A549 (cell line): ENCODE measurements around the gene DCAF5. TPM values are rescaled to one million over a fixed set of nuclear protein-coding genes. Genes with fewer than 3 reads are reported as not detected.
A peak's percentile ranks its signal among the peaks of the same experiment; 100 is the strongest.

Experiments used
- ATAC-seq, 2 experiments: fragments of 200-7000 bp in 1 of 2; fragments of >200 bp in 1 of 2; cut with Nextera tagmentation in 1 of 2; cut with Tn5 transposase in 1 of 2; 3 replicates each; pipeline versions ENCODE4 v1.8.0 to v1.9.1; 2018 to 2020; ENCODE audit warnings: mild to moderate bottlenecking in 1 of 2, moderate library complexity in 1 of 2
- CTCF ChIA-PET: fragments of 300-600 bp; sonication (Branson Sonifier 250); formaldehyde crosslinking; extraction: SDS; loops from one replicate; lab custom pipeline; 2021; ENCODE audit warnings: antibody characterized with exemption, inconsistent platforms; lab: Yijun Ruan, JAX
- POLR2A ChIA-PET: fragments of 350-600 bp; formaldehyde crosslinking; extraction: SDS; loops from one replicate; lab custom pipeline; 2021; ENCODE audit warnings: antibody characterized with exemption, inconsistent platforms; lab: Yijun Ruan, JAX
- DNase-seq, 2 experiments: peaks; one replicate each; pipeline versions ENCODE4 v3.0.0 to v3.0.0-alpha.2; 2011 to 2016; ENCODE audit warnings: low read depth in 1 of 2, low spot score in 1 of 2
- FAIRE-seq: peaks from 2 replicates; lab custom pipeline; 2011; peaks lifted over from hg19 to GRCh38; lab: Jason Lieb, UNC
- H3K27ac ChIP-seq, 2 experiments: fragments of >200 bp; sonication (Bioruptor Twin); formaldehyde crosslinking; 3 replicates each; pipeline ENCODE4 v1.5.1; 2016 to 2017
- H3K4me1 ChIP-seq: fragments of >200 bp; sonication (Bioruptor Twin); formaldehyde crosslinking; 3 replicates; pipeline ENCODE4 v1.6.1; 2016
- H3K4me2 ChIP-seq: fragments of >200 bp; sonication (Bioruptor Twin); formaldehyde crosslinking; 3 replicates; pipeline ENCODE4 v1.6.1; 2016
- H3K4me3 ChIP-seq: fragments of >200 bp; sonication (Bioruptor Twin); formaldehyde crosslinking; 3 replicates; pipeline ENCODE4 v1.5.1; 2016
- H3K9me3 ChIP-seq: fragments of >200 bp; sonication (Bioruptor Twin); formaldehyde crosslinking; 3 replicates; pipeline ENCODE4 v1.6.1; 2016
- CBX8 ChIP-seq: fragments of 200-600 bp; sonication (generic); IDR thresholded peaks from 2 replicates; pipeline ENCODE4 v1.6.1; 2016
- CEBPB ChIP-seq, 2 experiments: fragments of >200 bp in 1 of 2; sonication (Bioruptor Twin) in 1 of 2; formaldehyde crosslinking in 1 of 2; IDR thresholded peaks; 2 replicates each; pipeline ENCODE4 v1.6.1; 2012 to 2016
- CHD4 ChIP-seq: fragments of 200-600 bp; sonication (generic); IDR thresholded peaks from 2 replicates; pipeline ENCODE4 v1.6.1; 2016; ENCODE audit warnings: antibody characterized with exemption, mild to moderate bottlenecking, borderline replicate concordance
- EP300 ChIP-seq, 2 experiments: fragments of >200 bp; sonication (Bioruptor Twin); formaldehyde crosslinking; IDR thresholded peaks; 2 replicates in 1 of 2; 3 replicates in 1 of 2; pipeline ENCODE4 v1.6.1; 2016 to 2017
- ESRRA ChIP-seq: fragments of 150-350 bp; IDR thresholded peaks from 2 replicates; pipeline ENCODE4 v1.6.1; 2014; ENCODE audit warnings: mild to moderate bottlenecking, low read length, borderline replicate concordance
- FOXS1 ChIP-seq: fragments of 250-450 bp; sonication (Bioruptor Pico); IDR thresholded peaks from 2 replicates; pipeline ENCODE4 v1.5.0; 2020; ENCODE audit warnings: mild to moderate bottlenecking, moderate library complexity
- HOXA7 ChIP-seq: fragments of 250-450 bp; sonication (Bioruptor Pico); IDR thresholded peaks from 2 replicates; pipeline ENCODE4 v1.5.0; 2020; ENCODE audit warnings: mild to moderate bottlenecking, moderate library complexity
- JUN ChIP-seq, 2 experiments: fragments of >200 bp; sonication (Bioruptor Twin); formaldehyde crosslinking; IDR thresholded peaks; 2 replicates in 1 of 2; 3 replicates in 1 of 2; pipeline ENCODE4 v1.6.1; 2016 to 2017
- JUNB ChIP-seq: fragments of >200 bp; sonication (Bioruptor Twin); formaldehyde crosslinking; IDR thresholded peaks from 2 replicates; pipeline ENCODE4 v1.6.1; 2016
- KDM1A ChIP-seq: fragments of 200-600 bp; sonication (generic); IDR thresholded peaks from 2 replicates; pipeline ENCODE4 v1.6.1; 2016; ENCODE audit warnings: low read depth, mild to moderate bottlenecking
- MAFK ChIP-seq: fragments of 450-650 bp; IDR thresholded peaks from 2 replicates; pipeline ENCODE4 v1.6.1; 2014; ENCODE audit not compliant: partially characterized antibody
- NPAS2 ChIP-seq: fragments of 250-450 bp; sonication (Bioruptor Pico); IDR thresholded peaks from 2 replicates; pipeline ENCODE4 v1.8.0; 2022; ENCODE audit warnings: mild to moderate bottlenecking, moderate library complexity, borderline replicate concordance
- POLR2AphosphoS2 ChIP-seq: conservative IDR thresholded peaks from 2 replicates; pipeline ENCODE4 v1.6.1; 2012; ENCODE audit warnings: low read length, improper control_type of control experiment, inconsistent platforms
- RARB ChIP-seq: fragments of 250-450 bp; sonication (Bioruptor Pico); IDR thresholded peaks from 2 replicates; pipeline ENCODE4 v1.8.0; 2021; ENCODE audit warnings: mild to moderate bottlenecking, moderate library complexity
- RNF2 ChIP-seq: fragments of 200-600 bp; sonication (generic); IDR thresholded peaks from 2 replicates; pipeline ENCODE4 v1.6.1; 2016; ENCODE audit warnings: low read depth, mild to moderate bottlenecking, antibody characterized with exemption, moderate library complexity, borderline replicate concordance
- SMC3 ChIP-seq: fragments of >200 bp; sonication (Bioruptor Twin); formaldehyde crosslinking; IDR thresholded peaks from 3 replicates; pipeline ENCODE4 v1.6.1; 2018; ENCODE audit warnings: inconsistent platforms
- SREBF2 ChIP-seq: fragments of 450-650 bp; IDR thresholded peaks from 2 replicates; pipeline ENCODE4 v1.6.1; 2014; ENCODE audit warnings: mild to moderate bottlenecking, moderate library complexity
- TFCP2L1 ChIP-seq: fragments of 250-450 bp; sonication (Bioruptor Pico); IDR thresholded peaks from 2 replicates; pipeline ENCODE4 v1.5.0; 2021; ENCODE audit warnings: mild to moderate bottlenecking
- TP53 ChIP-seq: fragments of 250-450 bp; sonication (Bioruptor Pico); IDR thresholded peaks from 2 replicates; pipeline ENCODE4 v1.5.0; 2021; ENCODE audit warnings: mild to moderate bottlenecking, moderate library complexity
- WGBS: methylation state at CpG from one replicate; pipeline ENCODE4 v1.1.6; 2017; ENCODE audit errors: missing lambda C conversion rate; 5-methylcytosine and 5-hydroxymethylcytosine counted together
- polyA plus RNA-seq, 4 experiments: library from polyadenylated mRNA; depleted of rRNA in 3 of 4; stranded (reverse); fragments of >200 nt; fragmentation: RNase III in 1 of 4; extraction: RNeasy Plus Mini Kit Qiagen cat#74134 plus additional on column Dnase treatment in 1 of 4; gene quantifications; 2 replicates in 3 of 4; 3 replicates in 1 of 4; pipeline ENCODE4 v1.2.3, GENCODE V29; 2011 to 2017
- TF ChIP-seq, protein P1 (sequence below): fragments of 450-650 bp; IDR thresholded peaks from 2 replicates; pipeline ENCODE4 v1.6.1; 2014; ENCODE audit warnings: antibody characterized with exemption
- TF ChIP-seq, protein P2 (sequence below): fragments of 200-600 bp; sonication (generic); IDR thresholded peaks from 2 replicates; pipeline ENCODE4 v1.6.1; 2016; ENCODE audit warnings: antibody characterized with exemption, mild to moderate bottlenecking, moderate library complexity

The DCAF5 gene
- polyA plus RNA-seq, 2 of the 4 experiments (the other 2 are of a cell fraction) = 14.3 to 23.7 TPM

DNA sequence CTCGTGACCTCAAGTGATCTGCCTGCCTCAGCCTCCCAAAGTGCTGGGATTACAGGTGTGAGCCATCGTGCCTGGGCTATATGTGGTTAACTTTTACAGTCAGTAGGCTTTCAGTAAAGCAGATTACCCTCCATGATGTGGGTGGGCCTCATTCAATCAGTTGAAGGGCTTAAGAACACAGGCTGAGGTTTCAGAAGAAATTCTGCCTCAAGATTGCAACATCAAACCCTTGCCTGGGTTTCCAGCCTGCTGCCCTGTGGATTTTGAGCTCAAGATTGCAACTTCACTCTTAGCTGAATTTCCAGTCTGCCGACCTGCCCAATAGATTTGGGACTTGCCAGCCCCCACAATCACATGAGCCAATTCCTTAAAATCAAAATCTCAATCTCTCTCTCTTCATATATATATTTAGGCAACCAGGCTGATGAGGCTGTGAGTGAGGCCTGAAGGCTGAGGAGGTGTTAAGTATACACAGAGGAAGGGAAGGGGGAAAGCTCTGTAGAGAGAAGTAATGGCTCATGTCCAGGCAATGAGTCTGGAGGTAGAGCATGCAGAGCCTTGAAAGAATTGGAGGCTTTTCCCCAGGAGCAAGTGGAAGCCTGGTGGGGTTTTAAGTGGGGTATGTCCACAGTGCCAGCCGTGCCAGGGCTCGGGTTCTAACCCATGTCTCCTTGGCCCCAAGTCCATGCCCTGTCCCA lies 140.5 kb downstream of the DCAF5 start:
- H3K4me2 ChIP-seq = no peak overlapping the region
- ATAC-seq (no peak), FAIRE-seq (no peak)
- WGBS = 73% methylated on average over 5 of the region's 5 CpGs
- CTCF ChIA-PET = interaction anchor here (0.8 to 1.6 kb wide), 6 partner anchors 10 to 101 kb away, joined by 3 to 5 read pairs (median 4); no protein-coding TSS in a partner anchor
- TF ChIP-seq CEBPB (IDR thresholded peaks at IDR 0.05) (0 out of 4 replicates have a peak, but pooled peaks of 1 of the 2 experiments have one; percentile 26), RNF2 (no peak), KDM1A (0 out of 2 replicates have a peak, but pooled peaks have one; percentile 49)
- TF ChIP-seq, protein P1, sequence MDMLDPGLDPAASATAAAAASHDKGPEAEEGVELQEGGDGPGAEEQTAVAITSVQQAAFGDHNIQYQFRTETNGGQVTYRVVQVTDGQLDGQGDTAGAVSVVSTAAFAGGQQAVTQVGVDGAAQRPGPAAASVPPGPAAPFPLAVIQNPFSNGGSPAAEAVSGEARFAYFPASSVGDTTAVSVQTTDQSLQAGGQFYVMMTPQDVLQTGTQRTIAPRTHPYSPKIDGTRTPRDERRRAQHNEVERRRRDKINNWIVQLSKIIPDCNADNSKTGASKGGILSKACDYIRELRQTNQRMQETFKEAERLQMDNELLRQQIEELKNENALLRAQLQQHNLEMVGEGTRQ = no peak
- TF ChIP-seq, all 56 proteins: peak for 2
- POLR2A ChIA-PET = no interaction called here
- H3K4me1 ChIP-seq = peaks cover 30% of the 10 kb centered on the region
- no peaks in the 10 kb centered on the region for H3K9me3 ChIP-seq
- H3K27ac ChIP-seq = peak overlapping the region in 1 of 2 experiments; percentile 11; a peak in 2 of 6 replicates
- H3K4me3 ChIP-seq = no peak overlapping the region
- no peak for DNase-seq

DNA sequence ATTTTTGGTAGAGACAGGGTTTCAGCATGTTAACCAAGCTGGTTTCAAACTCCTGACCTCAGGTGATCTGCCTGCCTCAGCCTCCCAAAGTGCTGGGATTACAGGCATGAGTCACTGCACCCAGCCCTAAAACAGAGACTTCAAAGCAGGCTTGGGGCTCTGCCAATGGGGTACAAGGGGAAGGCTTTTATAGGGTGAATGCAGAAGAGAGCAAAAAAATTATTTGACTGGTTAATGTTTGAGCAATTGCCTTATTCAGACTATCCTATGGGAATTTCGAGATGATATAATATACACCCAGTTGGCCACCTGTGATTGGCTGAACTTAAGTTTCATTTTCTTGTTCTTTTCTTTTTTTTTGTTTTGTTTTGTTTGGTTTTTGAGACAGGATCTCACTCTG lies 142.3 kb downstream of the DCAF5 start:
- Histone ChIP-seq H3K4me3 (no peak overlapping the region), H3K4me2 (peak overlapping the region; percentile 29; the same call in 2 of the 3 replicates), H3K4me1 (peaks cover 36% of the 10 kb centered on the region), H3K27ac (peak overlapping the region in 1 of 2 experiments; percentile 66; a peak in 2 of 6 replicates), H3K9me3 (no peaks in the 10 kb centered on the region)
- WGBS = 47% methylated on average over 1 of the region's 1 CpG
- FAIRE-seq (no peak), DNase-seq (peak in 1 of 2 experiments; percentile 31), ATAC-seq (peak in 1 of 2 experiments; percentile 4; a peak in 2 of 6 replicates)
- CTCF ChIA-PET = interaction anchor here (1.1 kb wide), 1 partner anchor 20 kb away, joined by 3 read pairs; no protein-coding TSS in a partner anchor
- TF ChIP-seq SMC3 (no peak), CBX8 (no peak), TP53 (CRISPR knock-in tag) (no peak), POLR2AphosphoS2 (no peak), EP300 (IDR thresholded peaks at IDR 0.05) (no peak), RARB (CRISPR knock-in tag) (no peak)
- POLR2A ChIA-PET = no interaction called here

DNA sequence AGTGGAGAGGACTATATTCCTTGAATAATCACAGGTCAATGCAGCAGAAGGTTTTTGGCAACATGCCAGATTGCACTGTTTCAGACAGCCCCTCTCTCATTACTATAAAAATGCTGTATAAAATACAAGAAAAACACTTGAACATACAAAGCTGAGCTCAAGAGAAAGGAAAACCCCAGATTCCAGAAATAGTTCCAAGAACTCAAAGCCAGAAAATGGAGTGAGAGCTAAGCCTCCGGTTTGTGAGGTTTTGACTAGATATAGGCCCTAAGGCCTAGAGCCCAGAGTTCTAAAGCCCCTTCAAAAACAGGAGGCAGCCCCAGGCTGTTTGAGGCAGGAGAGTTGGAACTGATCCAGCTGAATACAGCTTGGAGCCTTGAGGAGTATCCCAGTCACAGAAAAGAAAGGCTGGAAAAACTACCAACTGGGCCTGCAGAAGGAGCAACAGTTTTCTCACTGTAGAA lies 144.5 kb downstream of the DCAF5 start:
- ChIA-PET POLR2A (no interaction called here), CTCF (interaction anchor here (1.0 to 1.3 kb wide), 2 partner anchors 24 to 97 kb away, joined by 3 read pairs; no protein-coding TSS in a partner anchor)
- FAIRE-seq (no peak), DNase-seq (no peak), ATAC-seq (no peak)
- Histone ChIP-seq H3K4me1 (peaks cover 33% of the 10 kb centered on the region), H3K4me3 (no peak overlapping the region), H3K27ac (peak overlapping the region in 1 of 2 experiments; percentile 64; a peak in 2 of 6 replicates), H3K4me2 (no peak overlapping the region), H3K9me3 (no peaks in the 10 kb centered on the region)
- WGBS = 94% methylated on average over 1 of the region's 1 CpG
- TF ChIP-seq JUNB = no peak
- no peak for TF ChIP-seq SMC3
- no peak for TF ChIP-seq CHD4
- TF ChIP-seq FOXS1 = no peak

DNA sequence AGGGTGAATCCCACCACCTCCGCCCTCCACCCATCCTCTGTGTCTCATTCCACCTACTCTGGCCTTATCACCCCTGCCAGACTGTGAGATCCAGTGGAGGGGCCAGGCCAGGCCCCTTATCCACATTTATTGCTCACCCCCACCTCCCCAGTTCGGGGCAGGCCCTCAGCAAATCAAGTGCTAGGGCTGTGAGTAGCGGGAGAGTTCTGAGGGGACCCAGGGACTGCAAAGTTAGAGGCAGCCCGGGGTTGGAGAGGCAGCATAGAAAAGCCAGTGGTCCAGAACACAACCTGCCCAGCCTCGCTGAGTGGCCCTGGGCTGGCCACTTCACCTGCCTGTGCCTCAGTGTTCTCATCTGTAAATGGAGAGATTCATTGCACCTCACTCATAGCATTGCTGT lies 146.6 kb downstream of the DCAF5 start:
- ATAC-seq (peak in 1 of 2 experiments; percentile 10; a peak in 1 of 6 replicates), FAIRE-seq (no peak), DNase-seq (no peak)
- no peak overlapping the region for H3K4me3 ChIP-seq
- WGBS = 96% methylated on average over 5 of the region's 5 CpGs
- ChIA-PET CTCF (interaction anchor here (1.2 to 2.0 kb wide), 2 partner anchors 55 to 84 kb away, joined by 3 to 9 read pairs; no protein-coding TSS in a partner anchor), POLR2A (no interaction called here)
- peaks cover 32% of the 10 kb centered on the region for H3K4me1 ChIP-seq
- no peak overlapping the region; the same call in 2 of the 3 replicates for H3K4me2 ChIP-seq
- peak overlapping the region; percentile 14 to 67; a peak in 4 of 6 replicates for H3K27ac ChIP-seq
- TF ChIP-seq JUN (IDR thresholded peaks at IDR 0.05) (no peak), MAFK (no peak), ESRRA (no peak), EP300 (IDR thresholded peaks at IDR 0.05) (no peak), CHD4 (no peak), HOXA7 (no peak), TFCP2L1 (no peak), NPAS2 (CRISPR knock-in tag) (no peak), RNF2 (no peak), SREBF2 (no peak)
- TF ChIP-seq, protein P2, sequence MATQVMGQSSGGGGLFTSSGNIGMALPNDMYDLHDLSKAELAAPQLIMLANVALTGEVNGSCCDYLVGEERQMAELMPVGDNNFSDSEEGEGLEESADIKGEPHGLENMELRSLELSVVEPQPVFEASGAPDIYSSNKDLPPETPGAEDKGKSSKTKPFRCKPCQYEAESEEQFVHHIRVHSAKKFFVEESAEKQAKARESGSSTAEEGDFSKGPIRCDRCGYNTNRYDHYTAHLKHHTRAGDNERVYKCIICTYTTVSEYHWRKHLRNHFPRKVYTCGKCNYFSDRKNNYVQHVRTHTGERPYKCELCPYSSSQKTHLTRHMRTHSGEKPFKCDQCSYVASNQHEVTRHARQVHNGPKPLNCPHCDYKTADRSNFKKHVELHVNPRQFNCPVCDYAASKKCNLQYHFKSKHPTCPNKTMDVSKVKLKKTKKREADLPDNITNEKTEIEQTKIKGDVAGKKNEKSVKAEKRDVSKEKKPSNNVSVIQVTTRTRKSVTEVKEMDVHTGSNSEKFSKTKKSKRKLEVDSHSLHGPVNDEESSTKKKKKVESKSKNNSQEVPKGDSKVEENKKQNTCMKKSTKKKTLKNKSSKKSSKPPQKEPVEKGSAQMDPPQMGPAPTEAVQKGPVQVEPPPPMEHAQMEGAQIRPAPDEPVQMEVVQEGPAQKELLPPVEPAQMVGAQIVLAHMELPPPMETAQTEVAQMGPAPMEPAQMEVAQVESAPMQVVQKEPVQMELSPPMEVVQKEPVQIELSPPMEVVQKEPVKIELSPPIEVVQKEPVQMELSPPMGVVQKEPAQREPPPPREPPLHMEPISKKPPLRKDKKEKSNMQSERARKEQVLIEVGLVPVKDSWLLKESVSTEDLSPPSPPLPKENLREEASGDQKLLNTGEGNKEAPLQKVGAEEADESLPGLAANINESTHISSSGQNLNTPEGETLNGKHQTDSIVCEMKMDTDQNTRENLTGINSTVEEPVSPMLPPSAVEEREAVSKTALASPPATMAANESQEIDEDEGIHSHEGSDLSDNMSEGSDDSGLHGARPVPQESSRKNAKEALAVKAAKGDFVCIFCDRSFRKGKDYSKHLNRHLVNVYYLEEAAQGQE = no peak
- no peaks in the 10 kb centered on the region for H3K9me3 ChIP-seq
